SU-DHL-6 (cell line): ENCODE data around the gene MTMR11.

Experiments used
- H2AFZ ChIP-seq: fragments of 200-600 bp; sonication (generic); 2 replicates; pipeline ENCODE4 v1.6.1; 2014; ENCODE audit warnings: low read depth, mild to moderate bottlenecking, moderate library complexity, mixed read lengths, antibody characterized with exemption, low read length; ENCODE audit not compliant: severe bottlenecking
- H3F3A ChIP-seq: fragments of 200-600 bp; shearing (Covaris generic); 2 replicates; pipeline ENCODE4 v1.6.0; 2016; ENCODE audit warnings: antibody characterized with exemption, mild to moderate bottlenecking; ENCODE audit not compliant: insufficient read depth
- H3K27ac ChIP-seq: fragments of 200-600 bp; sonication (generic); 2 replicates; pipeline ENCODE4 v1.5.1; 2016; ENCODE audit warnings: low read depth, mild to moderate bottlenecking, low read length, moderate library complexity, mixed read lengths
- H3K27me3 ChIP-seq: fragments of 200-600 bp; sonication (generic), shearing (Covaris generic); 2 replicates; pipeline ENCODE4 v1.6.0; 2014; ENCODE audit warnings: mild to moderate bottlenecking, low read length
- H3K36me3 ChIP-seq: fragments of 200-600 bp; sonication (generic); 2 replicates; pipeline ENCODE4 v1.6.1; 2014; ENCODE audit warnings: mild to moderate bottlenecking, low read length, mixed read lengths
- H3K4me2 ChIP-seq: fragments of 300-600, 200-600 bp; shearing (Covaris generic), sonication (generic); 2 replicates; pipeline ENCODE4 v1.6.0; 2014; ENCODE audit warnings: low read length, low read depth, mild to moderate bottlenecking; ENCODE audit not compliant: poor library complexity, severe bottlenecking
- H3K4me3 ChIP-seq: fragments of 200-600 bp; sonication (generic); 2 replicates; pipeline ENCODE4 v1.5.1; 2014; ENCODE audit warnings: antibody characterized with exemption, low read length, mild to moderate bottlenecking, mixed read lengths; ENCODE audit not compliant: insufficient read depth, poor library complexity, severe bottlenecking
- H3K79me2 ChIP-seq: fragments of 200-600 bp; sonication (generic); 2 replicates; pipeline ENCODE4 v1.6.1; 2014; ENCODE audit warnings: mild to moderate bottlenecking, low read length, moderate library complexity; ENCODE audit not compliant: insufficient read depth
- H3K9ac ChIP-seq: fragments of 200-600 bp; sonication (generic); 2 replicates; pipeline ENCODE4 v1.7.0; 2014; ENCODE audit warnings: mild to moderate bottlenecking, low read length
- H3K9me2 ChIP-seq: fragments of 200-600 bp; sonication (generic); replicated peaks from 2 replicates; pipeline ENCODE4 v1.6.1; 2014; ENCODE audit warnings: low read length; ENCODE audit not compliant: insufficient read depth
- H3K9me3 ChIP-seq: fragments of 200-600 bp; sonication (generic); 2 replicates; pipeline ENCODE4 v1.6.1; 2014; ENCODE audit warnings: low read length, mixed read lengths; ENCODE audit not compliant: insufficient read depth
- H4K20me1 ChIP-seq: fragments of 200-600 bp; sonication (generic); 2 replicates; pipeline ENCODE4 v1.6.1; 2014; ENCODE audit warnings: low read depth, mild to moderate bottlenecking, antibody characterized with exemption, low read length, moderate library complexity, mixed read lengths
- CTCF ChIP-seq: fragments of 200-600 bp; sonication (generic); IDR thresholded peaks from one replicate; pipeline ENCODE4 v1.5.1; 2017; ENCODE audit warnings: antibody characterized with exemption, mild to moderate bottlenecking, low read length, moderate library complexity; ENCODE audit not compliant: insufficient read depth, poor library complexity, severe bottlenecking
- EZH2phosphoT487 ChIP-seq: fragments of 200-600 bp; sonication (generic), shearing (Covaris generic); conservative IDR thresholded peaks from 2 replicates; pipeline ENCODE4 v1.6.1; 2018; ENCODE audit warnings: mild to moderate bottlenecking, antibody characterized with exemption, low read length, moderate library complexity, mixed read lengths

Gene MTMR11

GRCh38 chr1:149881876-149882275 lies 54.8 kb downstream of the MTMR11 start:
- H3K27me3 ChIP-seq, result no peaks in the 10 kb centered on the region

GRCh38 chr1:149879556-149879955 lies 57.1 kb downstream of the MTMR11 start:
- Histone ChIP-seq H4K20me1 (no peaks in the 10 kb centered on the region), H2AFZ (no peak overlapping the region), H3K9me2 (no peaks in the 10 kb centered on the region), H3K27me3 (no peaks in the 10 kb centered on the region), H3K4me2 (no peak overlapping the region), H3F3A (peaks cover 8% of the 10 kb centered on the region), H3K36me3 (no peaks in the 10 kb centered on the region), H3K9me3 (no peaks in the 10 kb centered on the region), H3K27ac (no peak overlapping the region), H3K4me3 (no peak overlapping the region), H3K9ac (no peak overlapping the region), H3K79me2 (no peaks in the 10 kb centered on the region)
- no peak for TF ChIP-seq CTCF
- no peak for TF ChIP-seq EZH2phosphoT487

More at GRCh38 chr1:149881876-149882275, 54.8 kb downstream of the MTMR11 start:
- H3K4me3 ChIP-seq, result no peak overlapping the region
- H3K9ac ChIP-seq, result no peak overlapping the region
- H3F3A ChIP-seq, result peaks cover 26% of the 10 kb centered on the region
- TF ChIP-seq EZH2phosphoT487 (no peak), CTCF (no peak)
- no peaks in the 10 kb centered on the region for H3K9me2 ChIP-seq
- H3K27ac ChIP-seq, result no peak overlapping the region
- no peak overlapping the region for H2AFZ ChIP-seq
- no peaks in the 10 kb centered on the region for H3K79me2 ChIP-seq
- H3K9me3 ChIP-seq, result no peaks in the 10 kb centered on the region
- no peaks in the 10 kb centered on the region for H3K36me3 ChIP-seq
- H4K20me1 ChIP-seq, result no peaks in the 10 kb centered on the region
- H3K4me2 ChIP-seq, result no peak overlapping the region
